K562 (cell line): ENCODE results near the gene CCR2. TPM values are rescaled to one million over a fixed set of nuclear protein-coding genes. Genes with fewer than 3 reads are reported as not detected.

Experiments used
- ARID1B ChIP-seq: fragments of 450-650 bp; IDR thresholded peaks from 2 replicates; pipeline ENCODE4 v1.6.1; 2016; ENCODE audit warnings: antibody characterized with exemption, mild to moderate bottlenecking, inconsistent platforms
- CBFA2T3 ChIP-seq: fragments of 450-650 bp; IDR thresholded peaks from 2 replicates; pipeline ENCODE4 v1.6.1; 2017
- CHCHD3 ChIP-seq: fragments of 250-450 bp; sonication (Bioruptor Pico); IDR thresholded peaks from 2 replicates; pipeline ENCODE4 v2.1.2; 2022; ENCODE audit warnings: mild to moderate bottlenecking
- CTBP1 ChIP-seq: fragments of 450-650 bp; IDR thresholded peaks from 2 replicates; pipeline ENCODE4 v1.6.1; 2016; ENCODE audit warnings: borderline replicate concordance
- FUS ChIP-seq: fragments of 200-400 bp; formaldehyde crosslinking; optimal IDR thresholded peaks from 2 replicates; pipeline ENCODE3; 2017; ENCODE audit warnings: low read depth, low read length
- GATAD2A ChIP-seq: fragments of 450-650 bp; IDR thresholded peaks from 2 replicates; pipeline ENCODE4 v1.6.1; 2017
- MED1 ChIP-seq: sonication (generic); formaldehyde crosslinking; IDR thresholded peaks from 2 replicates; pipeline ENCODE4 v1.8.1; 2023; ENCODE audit warnings: missing genetic modification reagents, borderline replicate concordance
- MEF2D ChIP-seq: conservative IDR thresholded peaks from 2 replicates; pipeline ENCODE4 v1.6.1; 2016; ENCODE audit warnings: low read depth, missing genetic modification characterization, missing compliant biosample characterization
- NFE2L1 ChIP-seq: fragments of 450-650 bp; IDR thresholded peaks from 2 replicates; pipeline ENCODE4 v1.6.1; 2016; ENCODE audit warnings: missing genetic modification characterization, low read depth, mild to moderate bottlenecking, missing compliant biosample characterization, moderate library complexity, borderline replicate concordance
- NFIC ChIP-seq: fragments of 450-650 bp; IDR thresholded peaks from 2 replicates; pipeline ENCODE4 v1.6.1; 2017; ENCODE audit warnings: mild to moderate bottlenecking, inconsistent platforms
- RBM17 ChIP-seq: fragments of 200-400 bp; formaldehyde crosslinking; IDR thresholded peaks from 2 replicates; pipeline ENCODE4 v1.6.1; 2017; ENCODE audit warnings: low read depth, mild to moderate bottlenecking, low read length, borderline replicate concordance
- TEAD4 ChIP-seq, 2 experiments: sonication (generic) in 1 of 2; formaldehyde crosslinking in 1 of 2; IDR thresholded peaks; 2 replicates each; pipeline versions ENCODE4 v1.6.1 to v1.8.0; 2012 to 2022; ENCODE audit warnings: borderline replicate concordance in 1 of 2, inconsistent platforms in 1 of 2, low read length in 1 of 2, mild to moderate bottlenecking in 1 of 2, missing genetic modification reagents in 1 of 2
- TFAM ChIP-seq: fragments of 250-450 bp; sonication (Bioruptor Pico); conservative IDR thresholded peaks from 2 replicates; pipeline ENCODE4 v1.5.0; 2021; ENCODE audit warnings: mild to moderate bottlenecking, moderate library complexity
- ZKSCAN8 ChIP-seq: fragments of 200-800 bp; sonication (Bioruptor generic); IDR thresholded peaks from 2 replicates; pipeline ENCODE4 v1.6.1; 2016; ENCODE audit warnings: missing genetic modification characterization, missing compliant biosample characterization
- ZNF431 ChIP-seq: sonication (generic); formaldehyde crosslinking; IDR thresholded peaks from 2 replicates; pipeline ENCODE4 v1.8.0; 2022; ENCODE audit warnings: mild to moderate bottlenecking, missing genetic modification reagents
- polyA plus RNA-seq, 8 experiments: library from polyadenylated mRNA; depleted of rRNA in 4 of 8; stranded (reverse) in 5 of 8; unstranded in 3 of 8; fragments of >200 nt; fragmentation: Nextera tagmentation in 2 of 8; fragmentation: Illumina TruSeq in 1 of 8; extraction: Ambion mirVana in 2 of 8; extraction: Trizol in 1 of 8; gene quantifications; 2 replicates each; pipeline versions ENCODE4 v1.2.1 to v1.2.3, GENCODE V29; 2011 to 2014; ENCODE audit warnings: inconsistent platforms in 1 of 8, missing spikeins in 1 of 8
- total RNA-seq, 7 experiments: library from RNA; depleted of rRNA in 6 of 7; stranded (reverse); fragments of >200 nt in 6 of 7; fragmentation: Illumina TruSeq in 2 of 7; extraction: Trizol in 2 of 7; gene quantifications; 2 replicates each; pipeline versions ENCODE4 v1.2.1 to v1.2.3, GENCODE V29; 2011 to 2021; ENCODE audit warnings: low replicate concordance in 1 of 7
- TF ChIP-seq, protein P1 (sequence below): sonication (generic); formaldehyde crosslinking; IDR thresholded peaks from 2 replicates; pipeline ENCODE4 v1.8.0; 2022; ENCODE audit warnings: missing genetic modification reagents, mild to moderate bottlenecking, borderline replicate concordance
- TF ChIP-seq, protein P2 (sequence below): sonication (generic); formaldehyde crosslinking; IDR thresholded peaks from 2 replicates; pipeline ENCODE4 v1.8.0; 2022; ENCODE audit warnings: mild to moderate bottlenecking, missing genetic modification reagents
- TF ChIP-seq, protein P3 (sequence below): fragments of 250-450 bp; sonication (Bioruptor Pico); IDR thresholded peaks from 2 replicates; pipeline ENCODE4 v1.5.0; 2021

Gene CCR2
- total and polyA plus RNA-seq, 9 of the 15 experiments (the other 6 are each of a cell fraction or from before 2014, with no cell fraction given) = not detected

DNA sequence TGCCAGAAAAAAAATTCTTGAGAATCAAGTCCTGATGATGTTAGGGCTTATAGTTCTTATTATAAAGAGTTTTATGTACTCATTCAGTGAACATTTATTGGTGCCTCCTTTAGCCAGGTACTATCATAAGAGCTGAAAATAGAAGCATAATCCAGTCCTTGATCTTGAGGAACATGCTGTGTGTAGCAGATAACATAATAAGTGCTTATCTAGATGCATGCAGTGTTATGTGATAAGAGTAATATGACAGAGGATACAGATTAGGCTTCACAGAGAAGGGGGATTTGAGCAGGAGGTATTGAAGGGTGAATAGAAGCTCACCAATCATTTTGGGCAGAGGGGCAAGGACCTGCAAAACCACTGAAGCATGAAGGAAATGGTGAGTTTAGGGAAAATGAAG lies 1.1 kb downstream of the CCR2 start (continued):
- TF ChIP-seq GATAD2A = no peak
- no peak for TF ChIP-seq TFAM (CRISPR knock-in tag)
- peak; percentile 35; the same call in 1 of the 2 replicates for TF ChIP-seq ARID1B
- TF ChIP-seq NFE2L1 (tag) = no peak
- TF ChIP-seq MED1 (CRISPR knock-in tag) = no peak
- TF ChIP-seq CHCHD3 = no peak
- TF ChIP-seq TEAD4 (IDR thresholded peaks at IDR 0.05; ENCODE audit: low read length) = peak; percentile 55; the same call in 1 of the 2 replicates
- no peak for TF ChIP-seq TEAD4 (CRISPR knock-in tag; IDR thresholded peaks at IDR 0.05; ENCODE audit: borderline replicate concordance)
- TF ChIP-seq NFIC = no peak
- TF ChIP-seq, protein P1, sequence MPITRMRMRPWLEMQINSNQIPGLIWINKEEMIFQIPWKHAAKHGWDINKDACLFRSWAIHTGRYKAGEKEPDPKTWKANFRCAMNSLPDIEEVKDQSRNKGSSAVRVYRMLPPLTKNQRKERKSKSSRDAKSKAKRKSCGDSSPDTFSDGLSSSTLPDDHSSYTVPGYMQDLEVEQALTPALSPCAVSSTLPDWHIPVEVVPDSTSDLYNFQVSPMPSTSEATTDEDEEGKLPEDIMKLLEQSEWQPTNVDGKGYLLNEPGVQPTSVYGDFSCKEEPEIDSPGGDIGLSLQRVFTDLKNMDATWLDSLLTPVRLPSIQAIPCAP (CRISPR knock-in tag) = no peak
- TF ChIP-seq RBM17 = no peak
- no peak for TF ChIP-seq CTBP1
- TF ChIP-seq CBFA2T3 = 0 out of 2 replicates have a peak, but pooled peaks have one; percentile 38
- TF ChIP-seq FUS = no peak
- TF ChIP-seq, protein P2, sequence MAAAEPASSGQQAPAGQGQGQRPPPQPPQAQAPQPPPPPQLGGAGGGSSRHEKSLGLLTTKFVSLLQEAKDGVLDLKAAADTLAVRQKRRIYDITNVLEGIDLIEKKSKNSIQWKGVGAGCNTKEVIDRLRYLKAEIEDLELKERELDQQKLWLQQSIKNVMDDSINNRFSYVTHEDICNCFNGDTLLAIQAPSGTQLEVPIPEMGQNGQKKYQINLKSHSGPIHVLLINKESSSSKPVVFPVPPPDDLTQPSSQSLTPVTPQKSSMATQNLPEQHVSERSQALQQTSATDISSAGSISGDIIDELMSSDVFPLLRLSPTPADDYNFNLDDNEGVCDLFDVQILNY (CRISPR knock-in tag) = no peak
- peak; percentile 78 for TF ChIP-seq MEF2D
- no peak for TF ChIP-seq ZNF431
- no peak for TF ChIP-seq ZKSCAN8
- TF ChIP-seq, protein P3, sequence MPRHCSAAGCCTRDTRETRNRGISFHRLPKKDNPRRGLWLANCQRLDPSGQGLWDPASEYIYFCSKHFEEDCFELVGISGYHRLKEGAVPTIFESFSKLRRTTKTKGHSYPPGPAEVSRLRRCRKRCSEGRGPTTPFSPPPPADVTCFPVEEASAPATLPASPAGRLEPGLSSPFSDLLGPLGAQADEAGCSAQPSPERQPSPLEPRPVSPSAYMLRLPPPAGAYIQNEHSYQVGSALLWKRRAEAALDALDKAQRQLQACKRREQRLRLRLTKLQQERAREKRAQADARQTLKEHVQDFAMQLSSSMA (CRISPR knock-in tag) = no peak
